A549 (cell line): ENCODE data around the gene PLIN5. TPM values are rescaled to one million over a fixed set of nuclear protein-coding genes. Genes with fewer than 3 reads are reported as not detected.

ENCODE experiments used
- ATAC-seq, 2 experiments: fragments of 200-7000 bp in 1 of 2; fragments of >200 bp in 1 of 2; cut with Nextera tagmentation in 1 of 2; cut with Tn5 transposase in 1 of 2; 3 replicates each; pipeline versions ENCODE4 v1.8.0 to v1.9.1; 2018 to 2020; ENCODE audit warnings: mild to moderate bottlenecking in 1 of 2, moderate library complexity in 1 of 2
- CTCF ChIA-PET: fragments of 300-600 bp; sonication (Branson Sonifier 250); formaldehyde crosslinking; extraction: SDS; loops from one replicate; lab custom pipeline; 2021; ENCODE audit warnings: antibody characterized with exemption, inconsistent platforms; lab: Yijun Ruan, JAX
- POLR2A ChIA-PET: fragments of 350-600 bp; formaldehyde crosslinking; extraction: SDS; loops from one replicate; lab custom pipeline; 2021; ENCODE audit warnings: antibody characterized with exemption, inconsistent platforms; lab: Yijun Ruan, JAX
- DNase-seq, 2 experiments: peaks; one replicate each; pipeline versions ENCODE4 v3.0.0 to v3.0.0-alpha.2; 2011 to 2016; ENCODE audit warnings: low read depth in 1 of 2, low spot score in 1 of 2
- FAIRE-seq: peaks from 2 replicates; lab custom pipeline; 2011; peaks lifted over from hg19 to GRCh38; lab: Jason Lieb, UNC
- H3K27ac ChIP-seq, 2 experiments: fragments of >200 bp; sonication (Bioruptor Twin); formaldehyde crosslinking; 3 replicates each; pipeline ENCODE4 v1.5.1; 2016 to 2017
- H3K4me1 ChIP-seq: fragments of >200 bp; sonication (Bioruptor Twin); formaldehyde crosslinking; 3 replicates; pipeline ENCODE4 v1.6.1; 2016
- H3K4me2 ChIP-seq: fragments of >200 bp; sonication (Bioruptor Twin); formaldehyde crosslinking; 3 replicates; pipeline ENCODE4 v1.6.1; 2016
- H3K4me3 ChIP-seq: fragments of >200 bp; sonication (Bioruptor Twin); formaldehyde crosslinking; 3 replicates; pipeline ENCODE4 v1.5.1; 2016
- H3K9me3 ChIP-seq: fragments of >200 bp; sonication (Bioruptor Twin); formaldehyde crosslinking; 3 replicates; pipeline ENCODE4 v1.6.1; 2016
- ATOH8 ChIP-seq: fragments of 250-450 bp; sonication (Bioruptor Pico); IDR thresholded peaks from 2 replicates; pipeline ENCODE4 v1.5.0; 2020; ENCODE audit warnings: low read depth, mild to moderate bottlenecking, moderate library complexity
- BCL3 ChIP-seq: fragments of >200 bp; sonication (Bioruptor Twin); formaldehyde crosslinking; IDR thresholded peaks from 3 replicates; pipeline ENCODE4 v1.6.1; 2016
- CBX2 ChIP-seq: fragments of 200-600 bp; sonication (generic); IDR thresholded peaks from 2 replicates; pipeline ENCODE4 v1.6.1; 2016; ENCODE audit warnings: low read depth, mild to moderate bottlenecking, borderline replicate concordance
- CBX8 ChIP-seq: fragments of 200-600 bp; sonication (generic); IDR thresholded peaks from 2 replicates; pipeline ENCODE4 v1.6.1; 2016
- CEBPB ChIP-seq, 2 experiments: fragments of >200 bp in 1 of 2; sonication (Bioruptor Twin) in 1 of 2; formaldehyde crosslinking in 1 of 2; IDR thresholded peaks; 2 replicates each; pipeline ENCODE4 v1.6.1; 2012 to 2016
- CHD2 ChIP-seq: fragments of 150-350 bp; IDR thresholded peaks from 2 replicates; pipeline ENCODE4 v1.6.1; 2014; ENCODE audit warnings: low read length; ENCODE audit not compliant: partially characterized antibody
- EHF ChIP-seq: fragments of 250-450 bp; sonication (Bioruptor Pico); IDR thresholded peaks from 2 replicates; pipeline ENCODE4 v1.5.0; 2020; ENCODE audit warnings: mild to moderate bottlenecking
- EHMT2 ChIP-seq: fragments of 200-600 bp; sonication (generic); IDR thresholded peaks from 2 replicates; pipeline ENCODE4 v1.6.1; 2016; ENCODE audit warnings: antibody characterized with exemption, low read depth, mild to moderate bottlenecking, moderate library complexity
- EP300 ChIP-seq, 2 experiments: fragments of >200 bp; sonication (Bioruptor Twin); formaldehyde crosslinking; IDR thresholded peaks; 2 replicates in 1 of 2; 3 replicates in 1 of 2; pipeline ENCODE4 v1.6.1; 2016 to 2017
- FOSB ChIP-seq: fragments of 250-450 bp; sonication (Bioruptor Pico); IDR thresholded peaks from 2 replicates; pipeline ENCODE4 v1.5.0; 2020; ENCODE audit warnings: mild to moderate bottlenecking, moderate library complexity
- FOSL2 ChIP-seq, 2 experiments: fragments of 450-650 bp in 1 of 2; fragments of >200 bp in 1 of 2; sonication (Bioruptor Twin) in 1 of 2; formaldehyde crosslinking; IDR thresholded peaks; 2 replicates each; pipeline versions ENCODE4 v1.5.0 to v1.6.1; 2016 to 2020; ENCODE audit warnings: mild to moderate bottlenecking in 1 of 2, moderate library complexity in 1 of 2
- GATA3 ChIP-seq: IDR thresholded peaks from 2 replicates; pipeline ENCODE4 v1.6.1; 2012; ENCODE audit warnings: borderline replicate concordance
- HDAC2 ChIP-seq: fragments of 200-600 bp; sonication (generic); IDR thresholded peaks from 2 replicates; pipeline ENCODE4 v1.6.1; 2016
- HEYL ChIP-seq: fragments of 250-450 bp; sonication (Bioruptor Pico); IDR thresholded peaks from 2 replicates; pipeline ENCODE4 v1.8.0; 2021; ENCODE audit warnings: mild to moderate bottlenecking, moderate library complexity
- JUN ChIP-seq, 2 experiments: fragments of >200 bp; sonication (Bioruptor Twin); formaldehyde crosslinking; IDR thresholded peaks; 2 replicates in 1 of 2; 3 replicates in 1 of 2; pipeline ENCODE4 v1.6.1; 2016 to 2017
- JUNB ChIP-seq: fragments of >200 bp; sonication (Bioruptor Twin); formaldehyde crosslinking; IDR thresholded peaks from 2 replicates; pipeline ENCODE4 v1.6.1; 2016
- MAZ ChIP-seq: fragments of 150-350 bp; IDR thresholded peaks from 2 replicates; pipeline ENCODE4 v1.6.1; 2014; ENCODE audit warnings: antibody characterized with exemption, low read depth, low read length, borderline replicate concordance
- RCOR1 ChIP-seq: fragments of 150-350 bp; IDR thresholded peaks from 2 replicates; pipeline ENCODE4 v1.6.1; 2014; ENCODE audit warnings: antibody characterized with exemption, low read length, low read depth
- RFX5 ChIP-seq: fragments of 450-650 bp; IDR thresholded peaks from 2 replicates; pipeline ENCODE4 v1.7.1; 2014; ENCODE audit warnings: antibody characterized with exemption, mild to moderate bottlenecking, moderate library complexity
- SMC3 ChIP-seq: fragments of >200 bp; sonication (Bioruptor Twin); formaldehyde crosslinking; IDR thresholded peaks from 3 replicates; pipeline ENCODE4 v1.6.1; 2018; ENCODE audit warnings: inconsistent platforms
- USF2 ChIP-seq: fragments of 450-650 bp; IDR thresholded peaks from 2 replicates; pipeline ENCODE4 v1.6.1; 2014; ENCODE audit warnings: antibody characterized with exemption
- ZFP36 ChIP-seq: fragments of 450-650 bp; IDR thresholded peaks from 2 replicates; pipeline ENCODE4 v1.6.1; 2014; ENCODE audit warnings: borderline replicate concordance; ENCODE audit not compliant: partially characterized antibody
- ZSCAN20 ChIP-seq: fragments of 250-450 bp; sonication (Bioruptor Pico); IDR thresholded peaks from 2 replicates; pipeline ENCODE4 v1.8.0; 2022; ENCODE audit warnings: mild to moderate bottlenecking, moderate library complexity
- WGBS: methylation state at CpG from one replicate; pipeline ENCODE4 v1.1.6; 2017; ENCODE audit errors: missing lambda C conversion rate; 5-methylcytosine and 5-hydroxymethylcytosine counted together
- polyA plus RNA-seq, 4 experiments: library from polyadenylated mRNA; depleted of rRNA in 3 of 4; stranded (reverse); fragments of >200 nt; fragmentation: RNase III in 1 of 4; extraction: RNeasy Plus Mini Kit Qiagen cat#74134 plus additional on column Dnase treatment in 1 of 4; gene quantifications; 2 replicates in 3 of 4; 3 replicates in 1 of 4; pipeline ENCODE4 v1.2.3, GENCODE V29; 2011 to 2017
- TF ChIP-seq, protein P1 (sequence below): IDR thresholded peaks from 2 replicates; pipeline ENCODE4 v1.6.1; 2012
- TF ChIP-seq, protein P2 (sequence below): IDR thresholded peaks from 2 replicates; pipeline ENCODE4 v1.6.1; 2012
- TF ChIP-seq, protein P3 (sequence below): fragments of >200 bp; sonication (Bioruptor Twin); formaldehyde crosslinking; IDR thresholded peaks from 3 replicates; pipeline ENCODE4 v1.5.1; 2016

PLIN5 gene
- polyA plus RNA-seq, 2 of the 4 experiments (the other 2 are of a cell fraction) = 0.08 to 0.25 TPM

DNA sequence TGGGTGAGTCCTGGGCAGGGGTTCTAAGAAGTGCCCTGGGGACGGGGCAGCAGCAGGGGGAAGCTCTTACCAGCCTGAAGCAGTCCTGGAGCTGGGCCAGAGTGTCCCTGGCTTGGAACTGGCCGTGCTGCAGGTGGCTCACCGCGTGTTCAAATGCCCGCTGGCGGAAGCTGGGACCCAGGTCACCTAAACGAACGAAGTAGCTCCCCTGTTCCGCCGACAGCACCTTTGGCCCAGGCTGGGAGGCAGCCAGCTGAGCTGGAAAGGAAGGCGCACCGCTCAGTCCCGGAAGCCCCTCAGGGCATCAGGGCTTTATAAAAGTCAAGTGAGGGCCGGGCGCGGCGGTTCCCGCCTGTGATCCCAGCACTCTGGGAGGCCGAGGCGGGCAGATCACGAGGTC lies 26.3 kb downstream of the PLIN5 start:
- CTCF ChIA-PET = interaction anchor here (4.0 kb wide), 1 partner anchor 15 kb away, joined by 23 read pairs; no protein-coding TSS in a partner anchor
- FAIRE-seq (no peak), ATAC-seq (no peak), DNase-seq (no peak)
- Histone ChIP-seq H3K4me2 (no peak overlapping the region), H3K4me3 (no peak overlapping the region), H3K9me3 (no peaks in the 10 kb centered on the region), H3K4me1 (no peaks in the 10 kb centered on the region), H3K27ac (no peak overlapping the region)
- TF ChIP-seq JUNB (no peak), RFX5 (no peak), FOSL2 (IDR thresholded peaks at IDR 0.05) (no peak), FOSL2 (CRISPR knock-in tag; IDR thresholded peaks at IDR 0.05) (no peak), USF2 (no peak), EP300 (IDR thresholded peaks at IDR 0.05) (no peak), SMC3 (no peak), HEYL (no peak), HDAC2 (no peak), CBX8 (no peak), EHF (CRISPR knock-in tag) (no peak), BCL3 (no peak), RCOR1 (no peak), CEBPB (IDR thresholded peaks at IDR 0.05) (no peak), MAZ (no peak), CBX2 (no peak)
- TF ChIP-seq, protein P1, sequence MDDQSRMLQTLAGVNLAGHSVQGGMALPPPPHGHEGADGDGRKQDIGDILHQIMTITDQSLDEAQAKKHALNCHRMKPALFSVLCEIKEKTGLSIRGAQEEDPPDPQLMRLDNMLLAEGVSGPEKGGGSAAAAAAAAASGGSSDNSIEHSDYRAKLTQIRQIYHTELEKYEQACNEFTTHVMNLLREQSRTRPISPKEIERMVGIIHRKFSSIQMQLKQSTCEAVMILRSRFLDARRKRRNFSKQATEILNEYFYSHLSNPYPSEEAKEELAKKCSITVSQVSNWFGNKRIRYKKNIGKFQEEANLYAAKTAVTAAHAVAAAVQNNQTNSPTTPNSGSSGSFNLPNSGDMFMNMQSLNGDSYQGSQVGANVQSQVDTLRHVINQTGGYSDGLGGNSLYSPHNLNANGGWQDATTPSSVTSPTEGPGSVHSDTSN = no peak
- TF ChIP-seq, protein P2, sequence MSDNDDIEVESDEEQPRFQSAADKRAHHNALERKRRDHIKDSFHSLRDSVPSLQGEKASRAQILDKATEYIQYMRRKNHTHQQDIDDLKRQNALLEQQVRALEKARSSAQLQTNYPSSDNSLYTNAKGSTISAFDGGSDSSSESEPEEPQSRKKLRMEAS = no peak
- WGBS = 97% methylated on average over 10 of the region's 21 CpGs
- POLR2A ChIA-PET = no interaction called here

DNA sequence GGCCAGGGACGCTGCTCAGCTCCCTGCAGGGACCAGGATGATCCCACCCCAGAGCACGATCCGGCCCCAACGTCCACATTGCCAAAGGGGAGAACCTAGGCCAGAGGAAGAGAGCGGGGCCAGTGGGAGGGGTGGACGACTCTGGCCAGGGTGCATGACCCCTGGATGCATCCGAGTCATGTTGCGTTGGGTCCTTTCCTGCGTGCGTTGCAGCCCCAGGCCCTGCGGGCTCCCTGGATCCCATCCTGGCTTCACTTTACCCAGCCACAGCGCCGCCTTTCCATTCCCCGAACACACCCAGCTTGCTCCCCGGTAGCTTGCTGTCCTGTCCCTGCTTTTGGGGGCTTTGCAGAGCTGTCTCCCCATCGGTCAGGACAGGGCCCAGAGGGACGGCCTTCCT lies 27.2 kb downstream of the PLIN5 start:
- TF ChIP-seq HDAC2 (no peak), CBX8 (no peak), ZFP36 (no peak), ATOH8 (CRISPR knock-in tag) (no peak), FOSB (CRISPR knock-in tag) (no peak), RCOR1 (no peak), EHMT2 (no peak), FOSL2 (IDR thresholded peaks at IDR 0.05) (no peak), FOSL2 (CRISPR knock-in tag; IDR thresholded peaks at IDR 0.05) (no peak), JUNB (no peak), RFX5 (no peak), JUN (IDR thresholded peaks at IDR 0.05) (no peak), GATA3 (no peak), CHD2 (no peak), ZSCAN20 (CRISPR knock-in tag) (no peak)
- TF ChIP-seq, protein P3, sequence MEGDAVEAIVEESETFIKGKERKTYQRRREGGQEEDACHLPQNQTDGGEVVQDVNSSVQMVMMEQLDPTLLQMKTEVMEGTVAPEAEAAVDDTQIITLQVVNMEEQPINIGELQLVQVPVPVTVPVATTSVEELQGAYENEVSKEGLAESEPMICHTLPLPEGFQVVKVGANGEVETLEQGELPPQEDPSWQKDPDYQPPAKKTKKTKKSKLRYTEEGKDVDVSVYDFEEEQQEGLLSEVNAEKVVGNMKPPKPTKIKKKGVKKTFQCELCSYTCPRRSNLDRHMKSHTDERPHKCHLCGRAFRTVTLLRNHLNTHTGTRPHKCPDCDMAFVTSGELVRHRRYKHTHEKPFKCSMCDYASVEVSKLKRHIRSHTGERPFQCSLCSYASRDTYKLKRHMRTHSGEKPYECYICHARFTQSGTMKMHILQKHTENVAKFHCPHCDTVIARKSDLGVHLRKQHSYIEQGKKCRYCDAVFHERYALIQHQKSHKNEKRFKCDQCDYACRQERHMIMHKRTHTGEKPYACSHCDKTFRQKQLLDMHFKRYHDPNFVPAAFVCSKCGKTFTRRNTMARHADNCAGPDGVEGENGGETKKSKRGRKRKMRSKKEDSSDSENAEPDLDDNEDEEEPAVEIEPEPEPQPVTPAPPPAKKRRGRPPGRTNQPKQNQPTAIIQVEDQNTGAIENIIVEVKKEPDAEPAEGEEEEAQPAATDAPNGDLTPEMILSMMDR = no peak
- TF ChIP-seq, protein P2 = no peak
- no peak for DNase-seq
- 96% methylated on average over 11 of the region's 17 CpGs for WGBS
- no peak for ATAC-seq
- Histone ChIP-seq H3K27ac (no peak overlapping the region), H3K4me3 (no peak overlapping the region), H3K9me3 (no peaks in the 10 kb centered on the region), H3K4me2 (no peak overlapping the region), H3K4me1 (no peaks in the 10 kb centered on the region)
- CTCF ChIA-PET = interaction anchor here (1.0 to 4.0 kb wide), 2 partner anchors 16 to 52 kb away, joined by 3 to 23 read pairs; partner anchors contain the start of gene SEMA6B
- no peak for FAIRE-seq
- POLR2A ChIA-PET = no interaction called here
